K562 (cell line): Measurements from ENCODE around the gene RHBDD1. TPM values are rescaled to one million over a fixed set of nuclear protein-coding genes. Genes with fewer than 3 reads are reported as not detected.

Experiments used
- HNRNPL ChIP-seq: fragments of 200-400 bp; formaldehyde crosslinking; IDR thresholded peaks from 2 replicates; pipeline ENCODE4 v1.6.1; 2017; ENCODE audit warnings: low read depth, mild to moderate bottlenecking, low read length
- L3MBTL2 ChIP-seq: fragments of 450-650 bp; IDR thresholded peaks from 2 replicates; pipeline ENCODE4 v1.6.1; 2016; ENCODE audit warnings: mild to moderate bottlenecking, moderate library complexity
- MTA3 ChIP-seq: fragments of 450-650 bp; formaldehyde crosslinking; IDR thresholded peaks from 2 replicates; pipeline ENCODE4 v1.6.1; 2017; ENCODE audit warnings: mild to moderate bottlenecking, borderline replicate concordance
- NR2C2 ChIP-seq, 2 experiments: fragments of 200-800 bp in 1 of 2; sonication (Bioruptor generic) in 1 of 2; sonication (generic) in 1 of 2; formaldehyde crosslinking in 1 of 2; IDR thresholded peaks; 2 replicates each; pipeline versions ENCODE4 v1.6.1 to v1.8.0; 2016 to 2022; ENCODE audit warnings: mild to moderate bottlenecking in 1 of 2, missing compliant biosample characterization in 1 of 2, missing genetic modification characterization in 1 of 2, missing genetic modification reagents in 1 of 2
- PHF20 ChIP-seq: fragments of 450-650 bp; IDR thresholded peaks from 2 replicates; pipeline ENCODE4 v1.6.1; 2018; ENCODE audit not compliant: partially characterized antibody
- POLR2A ChIP-seq: fragments of 450-650 bp; conservative IDR thresholded peaks from 2 replicates; pipeline ENCODE4 v1.6.1; 2016
- RBFOX2 ChIP-seq: fragments of 200-400 bp; formaldehyde crosslinking; IDR thresholded peaks from 2 replicates; pipeline ENCODE4 v1.6.1; 2017; ENCODE audit warnings: low read depth, mild to moderate bottlenecking, low read length, moderate library complexity
- polyA plus RNA-seq, 8 experiments: library from polyadenylated mRNA; depleted of rRNA in 4 of 8; stranded (reverse) in 5 of 8; unstranded in 3 of 8; fragments of >200 nt; fragmentation: Nextera tagmentation in 2 of 8; fragmentation: Illumina TruSeq in 1 of 8; extraction: Ambion mirVana in 2 of 8; extraction: Trizol in 1 of 8; gene quantifications; 2 replicates each; pipeline versions ENCODE4 v1.2.1 to v1.2.3, GENCODE V29; 2011 to 2014; ENCODE audit warnings: inconsistent platforms in 1 of 8, missing spikeins in 1 of 8
- total RNA-seq, 7 experiments: library from RNA; depleted of rRNA in 6 of 7; stranded (reverse); fragments of >200 nt in 6 of 7; fragmentation: Illumina TruSeq in 2 of 7; extraction: Trizol in 2 of 7; gene quantifications; 2 replicates each; pipeline versions ENCODE4 v1.2.1 to v1.2.3, GENCODE V29; 2011 to 2021; ENCODE audit warnings: low replicate concordance in 1 of 7
- TF ChIP-seq, protein P1 (sequence below), 2 experiments: fragments of 450-650 bp in 1 of 2; sonication (generic) in 1 of 2; formaldehyde crosslinking in 1 of 2; IDR thresholded peaks; 2 replicates each; pipeline versions ENCODE4 v1.7.1 to v1.9.0; 2016 to 2022; ENCODE audit warnings: inconsistent platforms in 1 of 2, mild to moderate bottlenecking in 1 of 2, missing genetic modification reagents in 1 of 2
- TF ChIP-seq, protein P2 (sequence below): sonication (generic); formaldehyde crosslinking; IDR thresholded peaks from 2 replicates; pipeline ENCODE4 v1.8.0; 2022; ENCODE audit warnings: mild to moderate bottlenecking, missing genetic modification reagents
- TF ChIP-seq, protein P3 (sequence below), 3 experiments: IDR thresholded peaks in 2 of 3; conservative IDR thresholded peaks in 1 of 3; 2 replicates each; pipeline ENCODE4 v1.5.1; 2011 to 2012; ENCODE audit warnings: low read length in 3 of 3, mild to moderate bottlenecking in 3 of 3, control low read depth in 2 of 3, improper control_type of control experiment in 1 of 3, inconsistent platforms in 1 of 3, low read depth in 1 of 3, mixed read lengths in 1 of 3, moderate library complexity in 1 of 3; ENCODE audit not compliant: insufficient read depth in 2 of 3
- TF ChIP-seq, protein P4 (sequence below): fragments of 200-800 bp; sonication (Bioruptor generic); IDR thresholded peaks from 2 replicates; pipeline ENCODE4 v1.6.1; 2017; ENCODE audit warnings: missing genetic modification characterization, missing compliant biosample characterization

RHBDD1 gene
- total and polyA plus RNA-seq, 9 of the 15 experiments (the other 6 are each of a cell fraction or from before 2014, with no cell fraction given), result 4.8 to 34.8 (median 15.6) TPM

DNA sequence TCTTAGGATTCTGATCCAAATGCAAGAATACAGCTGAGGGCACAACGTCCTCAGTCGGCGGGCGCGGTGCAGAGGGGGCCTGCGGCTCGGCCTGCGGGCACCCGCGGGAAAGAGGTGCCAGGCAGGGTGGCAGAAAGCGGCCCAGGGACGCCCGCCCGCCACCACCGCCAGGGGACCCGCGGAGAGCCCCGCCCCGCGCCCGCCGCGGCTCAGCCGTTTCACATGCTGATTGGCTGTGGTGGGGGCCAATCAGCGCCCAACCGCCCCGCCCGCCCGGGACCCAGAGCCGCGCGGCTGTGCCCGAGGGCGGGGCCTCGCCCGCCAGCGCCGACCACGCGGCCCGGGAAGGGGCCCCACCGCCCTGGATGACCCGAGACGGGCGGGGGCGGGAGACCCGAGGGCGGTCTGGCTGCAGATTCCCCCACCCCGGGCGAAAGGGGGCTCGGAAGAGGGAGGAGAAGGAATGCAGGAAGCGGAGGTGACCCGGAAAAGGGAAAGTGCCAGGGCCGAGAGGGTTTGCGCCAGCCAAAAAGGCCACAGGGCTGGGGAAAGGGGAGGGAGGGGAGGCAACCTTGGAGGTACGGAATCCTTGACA is 44.3 kb upstream of the RHBDD1 start (continued):
- no peak for TF ChIP-seq NR2C2 (CRISPR knock-in tag; IDR thresholded peaks at IDR 0.05)
- TF ChIP-seq NR2C2 (tag; IDR thresholded peaks at IDR 0.05), result peak; percentile 43; the same call in 1 of the 2 replicates
- TF ChIP-seq, protein P1, sequence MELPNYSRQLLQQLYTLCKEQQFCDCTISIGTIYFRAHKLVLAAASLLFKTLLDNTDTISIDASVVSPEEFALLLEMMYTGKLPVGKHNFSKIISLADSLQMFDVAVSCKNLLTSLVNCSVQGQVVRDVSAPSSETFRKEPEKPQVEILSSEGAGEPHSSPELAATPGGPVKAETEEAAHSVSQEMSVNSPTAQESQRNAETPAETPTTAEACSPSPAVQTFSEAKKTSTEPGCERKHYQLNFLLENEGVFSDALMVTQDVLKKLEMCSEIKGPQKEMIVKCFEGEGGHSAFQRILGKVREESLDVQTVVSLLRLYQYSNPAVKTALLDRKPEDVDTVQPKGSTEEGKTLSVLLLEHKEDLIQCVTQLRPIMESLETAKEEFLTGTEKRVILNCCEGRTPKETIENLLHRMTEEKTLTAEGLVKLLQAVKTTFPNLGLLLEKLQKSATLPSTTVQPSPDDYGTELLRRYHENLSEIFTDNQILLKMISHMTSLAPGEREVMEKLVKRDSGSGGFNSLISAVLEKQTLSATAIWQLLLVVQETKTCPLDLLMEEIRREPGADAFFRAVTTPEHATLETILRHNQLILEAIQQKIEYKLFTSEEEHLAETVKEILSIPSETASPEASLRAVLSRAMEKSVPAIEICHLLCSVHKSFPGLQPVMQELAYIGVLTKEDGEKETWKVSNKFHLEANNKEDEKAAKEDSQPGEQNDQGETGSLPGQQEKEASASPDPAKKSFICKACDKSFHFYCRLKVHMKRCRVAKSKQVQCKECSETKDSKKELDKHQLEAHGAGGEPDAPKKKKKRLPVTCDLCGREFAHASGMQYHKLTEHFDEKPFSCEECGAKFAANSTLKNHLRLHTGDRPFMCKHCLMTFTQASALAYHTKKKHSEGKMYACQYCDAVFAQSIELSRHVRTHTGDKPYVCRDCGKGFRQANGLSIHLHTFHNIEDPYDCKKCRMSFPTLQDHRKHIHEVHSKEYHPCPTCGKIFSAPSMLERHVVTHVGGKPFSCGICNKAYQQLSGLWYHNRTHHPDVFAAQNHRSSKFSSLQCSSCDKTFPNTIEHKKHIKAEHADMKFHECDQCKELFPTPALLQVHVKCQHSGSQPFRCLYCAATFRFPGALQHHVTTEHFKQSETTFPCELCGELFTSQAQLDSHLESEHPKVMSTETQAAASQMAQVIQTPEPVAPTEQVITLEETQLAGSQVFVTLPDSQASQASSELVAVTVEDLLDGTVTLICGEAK (IDR thresholded peaks at IDR 0.05), result peak; percentile 37; the same call in 1 of the 2 replicates
- TF ChIP-seq, protein P1 (CRISPR knock-in tag; IDR thresholded peaks at IDR 0.05), result no peak
- TF ChIP-seq, protein P2, sequence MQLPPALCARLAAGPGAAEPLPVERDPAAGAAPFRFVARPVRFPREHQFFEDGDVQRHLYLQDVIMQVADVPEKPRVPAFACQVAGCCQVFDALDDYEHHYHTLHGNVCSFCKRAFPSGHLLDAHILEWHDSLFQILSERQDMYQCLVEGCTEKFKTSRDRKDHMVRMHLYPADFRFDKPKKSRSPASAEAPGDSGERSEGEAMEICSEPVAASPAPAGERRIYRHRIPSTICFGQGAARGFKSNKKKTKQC (CRISPR knock-in tag), result peak; percentile 66; the same call in 1 of the 2 replicates
- TF ChIP-seq, protein P3, sequence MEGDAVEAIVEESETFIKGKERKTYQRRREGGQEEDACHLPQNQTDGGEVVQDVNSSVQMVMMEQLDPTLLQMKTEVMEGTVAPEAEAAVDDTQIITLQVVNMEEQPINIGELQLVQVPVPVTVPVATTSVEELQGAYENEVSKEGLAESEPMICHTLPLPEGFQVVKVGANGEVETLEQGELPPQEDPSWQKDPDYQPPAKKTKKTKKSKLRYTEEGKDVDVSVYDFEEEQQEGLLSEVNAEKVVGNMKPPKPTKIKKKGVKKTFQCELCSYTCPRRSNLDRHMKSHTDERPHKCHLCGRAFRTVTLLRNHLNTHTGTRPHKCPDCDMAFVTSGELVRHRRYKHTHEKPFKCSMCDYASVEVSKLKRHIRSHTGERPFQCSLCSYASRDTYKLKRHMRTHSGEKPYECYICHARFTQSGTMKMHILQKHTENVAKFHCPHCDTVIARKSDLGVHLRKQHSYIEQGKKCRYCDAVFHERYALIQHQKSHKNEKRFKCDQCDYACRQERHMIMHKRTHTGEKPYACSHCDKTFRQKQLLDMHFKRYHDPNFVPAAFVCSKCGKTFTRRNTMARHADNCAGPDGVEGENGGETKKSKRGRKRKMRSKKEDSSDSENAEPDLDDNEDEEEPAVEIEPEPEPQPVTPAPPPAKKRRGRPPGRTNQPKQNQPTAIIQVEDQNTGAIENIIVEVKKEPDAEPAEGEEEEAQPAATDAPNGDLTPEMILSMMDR (IDR thresholded peaks at IDR 0.05 in 2 of 3, conservative IDR thresholded peaks at IDR 0.05 in 1 of 3; ENCODE audit: insufficient read depth in 2 of 3, low read depth in 1 of 3, low read length in 3 of 3), result 0 out of 6 replicates have a peak, but pooled peaks of 1 of the 3 experiments have one; percentile 3
- 0 out of 2 replicates have a peak, but pooled peaks have one; percentile 43 for TF ChIP-seq MTA3
- peak; percentile 92 for TF ChIP-seq HNRNPL
- TF ChIP-seq, protein P4, sequence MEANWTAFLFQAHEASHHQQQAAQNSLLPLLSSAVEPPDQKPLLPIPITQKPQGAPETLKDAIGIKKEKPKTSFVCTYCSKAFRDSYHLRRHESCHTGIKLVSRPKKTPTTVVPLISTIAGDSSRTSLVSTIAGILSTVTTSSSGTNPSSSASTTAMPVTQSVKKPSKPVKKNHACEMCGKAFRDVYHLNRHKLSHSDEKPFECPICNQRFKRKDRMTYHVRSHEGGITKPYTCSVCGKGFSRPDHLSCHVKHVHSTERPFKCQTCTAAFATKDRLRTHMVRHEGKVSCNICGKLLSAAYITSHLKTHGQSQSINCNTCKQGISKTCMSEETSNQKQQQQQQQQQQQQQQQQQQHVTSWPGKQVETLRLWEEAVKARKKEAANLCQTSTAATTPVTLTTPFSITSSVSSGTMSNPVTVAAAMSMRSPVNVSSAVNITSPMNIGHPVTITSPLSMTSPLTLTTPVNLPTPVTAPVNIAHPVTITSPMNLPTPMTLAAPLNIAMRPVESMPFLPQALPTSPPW, result peak; percentile 90
- TF ChIP-seq L3MBTL2, result peak; percentile 90
- peak; percentile 42 for TF ChIP-seq PHF20
- TF ChIP-seq POLR2A, result peak; percentile 66
- TF ChIP-seq RBFOX2, result peak; percentile 84
